Neural cell (in vitro differentiated cells): ENCODE measurements around the gene TFDP1.

Experiments used
- CTCF ChIP-seq: fragments of 450-650 bp; IDR thresholded peaks from 2 replicates; pipeline ENCODE4 v1.5.1; 2014; ENCODE audit warnings: antibody characterized with exemption, mild to moderate bottlenecking, moderate library complexity; ENCODE audit not compliant: poor library complexity, severe bottlenecking
- EP300 ChIP-seq: fragments of 450-650 bp; conservative IDR thresholded peaks from 2 replicates; pipeline ENCODE4 v1.6.1; 2014; ENCODE audit warnings: antibody characterized with exemption, mild to moderate bottlenecking, moderate library complexity; ENCODE audit not compliant: poor library complexity, severe bottlenecking
- EZH2 ChIP-seq: fragments of 200-600, 300-800 bp; shearing (Covaris generic), sonication (generic); IDR thresholded peaks from 2 replicates; pipeline ENCODE4 v1.6.1; 2014; ENCODE audit warnings: antibody characterized with exemption, low read length, borderline replicate concordance, mild to moderate bottlenecking; ENCODE audit not compliant: insufficient read depth, poor library complexity, severe bottlenecking
- MXI1 ChIP-seq: fragments of 450-650 bp; conservative IDR thresholded peaks from 2 replicates; pipeline ENCODE4 v1.6.1; 2014; ENCODE audit warnings: antibody characterized with exemption, mild to moderate bottlenecking; ENCODE audit not compliant: poor library complexity, severe bottlenecking
- POLR2AphosphoS5 ChIP-seq: IDR thresholded peaks from 2 replicates; pipeline ENCODE4 v1.6.1; 2012
- RAD21 ChIP-seq: fragments of 450-650 bp; conservative IDR thresholded peaks from 2 replicates; pipeline ENCODE4 v1.6.1; 2014; ENCODE audit warnings: antibody characterized with exemption, mild to moderate bottlenecking, moderate library complexity
- SMC3 ChIP-seq: fragments of 450-650 bp; conservative IDR thresholded peaks from 2 replicates; pipeline ENCODE4 v1.6.1; 2014; ENCODE audit warnings: antibody characterized with exemption, mild to moderate bottlenecking, moderate library complexity; ENCODE audit not compliant: poor library complexity
- TAF1 ChIP-seq: IDR thresholded peaks from 2 replicates; pipeline ENCODE4 v1.6.1; 2012; ENCODE audit warnings: low read depth
- TF ChIP-seq, protein P1 (sequence below): IDR thresholded peaks from 2 replicates; pipeline ENCODE4 v1.6.1; 2012; ENCODE audit warnings: borderline replicate concordance

DNA sequence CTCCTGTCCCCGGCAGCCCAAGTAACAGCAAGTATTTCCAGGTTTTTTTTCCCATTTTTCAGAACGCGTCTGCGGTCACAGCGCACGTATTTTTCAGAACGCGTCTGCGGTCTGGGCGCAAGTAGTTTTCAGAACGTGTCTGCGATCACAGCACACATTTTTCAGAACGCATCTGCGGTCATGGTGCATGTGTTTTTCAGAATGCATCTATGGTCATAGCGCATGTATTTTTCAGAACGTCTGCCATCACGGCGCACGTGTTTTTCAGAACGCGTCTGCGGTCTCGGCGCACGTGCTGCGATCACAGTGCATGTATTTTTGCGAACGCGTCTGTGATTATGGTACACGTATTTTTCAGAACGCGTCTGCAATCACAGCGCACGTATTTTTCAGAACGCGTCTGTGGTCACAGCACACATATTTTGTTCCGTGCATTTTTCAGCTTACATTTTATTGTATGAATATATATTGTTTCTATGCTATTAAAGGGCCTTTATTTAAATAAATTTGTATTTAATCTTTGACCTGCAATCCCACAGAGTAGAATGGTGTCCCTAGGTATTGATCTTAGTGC, 53.7 kb downstream of the TFDP1 start:
- TF ChIP-seq EZH2 (no peak), CTCF (no peak), RAD21 (no peak), POLR2AphosphoS5 (no peak), MXI1 (no peak), TAF1 (no peak), SMC3 (no peak), EP300 (no peak)
- TF ChIP-seq, protein P1, sequence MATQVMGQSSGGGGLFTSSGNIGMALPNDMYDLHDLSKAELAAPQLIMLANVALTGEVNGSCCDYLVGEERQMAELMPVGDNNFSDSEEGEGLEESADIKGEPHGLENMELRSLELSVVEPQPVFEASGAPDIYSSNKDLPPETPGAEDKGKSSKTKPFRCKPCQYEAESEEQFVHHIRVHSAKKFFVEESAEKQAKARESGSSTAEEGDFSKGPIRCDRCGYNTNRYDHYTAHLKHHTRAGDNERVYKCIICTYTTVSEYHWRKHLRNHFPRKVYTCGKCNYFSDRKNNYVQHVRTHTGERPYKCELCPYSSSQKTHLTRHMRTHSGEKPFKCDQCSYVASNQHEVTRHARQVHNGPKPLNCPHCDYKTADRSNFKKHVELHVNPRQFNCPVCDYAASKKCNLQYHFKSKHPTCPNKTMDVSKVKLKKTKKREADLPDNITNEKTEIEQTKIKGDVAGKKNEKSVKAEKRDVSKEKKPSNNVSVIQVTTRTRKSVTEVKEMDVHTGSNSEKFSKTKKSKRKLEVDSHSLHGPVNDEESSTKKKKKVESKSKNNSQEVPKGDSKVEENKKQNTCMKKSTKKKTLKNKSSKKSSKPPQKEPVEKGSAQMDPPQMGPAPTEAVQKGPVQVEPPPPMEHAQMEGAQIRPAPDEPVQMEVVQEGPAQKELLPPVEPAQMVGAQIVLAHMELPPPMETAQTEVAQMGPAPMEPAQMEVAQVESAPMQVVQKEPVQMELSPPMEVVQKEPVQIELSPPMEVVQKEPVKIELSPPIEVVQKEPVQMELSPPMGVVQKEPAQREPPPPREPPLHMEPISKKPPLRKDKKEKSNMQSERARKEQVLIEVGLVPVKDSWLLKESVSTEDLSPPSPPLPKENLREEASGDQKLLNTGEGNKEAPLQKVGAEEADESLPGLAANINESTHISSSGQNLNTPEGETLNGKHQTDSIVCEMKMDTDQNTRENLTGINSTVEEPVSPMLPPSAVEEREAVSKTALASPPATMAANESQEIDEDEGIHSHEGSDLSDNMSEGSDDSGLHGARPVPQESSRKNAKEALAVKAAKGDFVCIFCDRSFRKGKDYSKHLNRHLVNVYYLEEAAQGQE, result no peak
